HepG2 (cell line): ENCODE measurements around the gene CTXN1. TPM values are rescaled to one million over a fixed set of nuclear protein-coding genes. Genes with fewer than 3 reads are reported as not detected.

Experiments used
- CBX5 ChIP-seq: sonication (generic); formaldehyde crosslinking; IDR thresholded peaks from 2 replicates; pipeline ENCODE4 v1.4.0; 2020; ENCODE audit warnings: missing genetic modification reagents, borderline replicate concordance
- EED ChIP-seq: sonication (generic); formaldehyde crosslinking; IDR thresholded peaks from 2 replicates; pipeline ENCODE4 v1.5.0; 2020; ENCODE audit warnings: mild to moderate bottlenecking, missing genetic modification reagents
- ELF3 ChIP-seq: IDR thresholded peaks from 2 replicates; pipeline ENCODE4 v1.6.1; 2016; ENCODE audit warnings: missing genetic modification reagents, missing compliant biosample characterization
- FOXK1 ChIP-seq: sonication (generic); formaldehyde crosslinking; IDR thresholded peaks from 2 replicates; pipeline ENCODE4 v1.4.0; 2020; ENCODE audit warnings: low read depth, missing genetic modification reagents, borderline replicate concordance
- HHEX ChIP-seq: IDR thresholded peaks from 2 replicates; pipeline ENCODE4 v1.6.1; 2016; ENCODE audit warnings: control low read depth
- NR2F2 ChIP-seq: IDR thresholded peaks from 2 replicates; pipeline ENCODE4 v1.6.1; 2012; ENCODE audit warnings: low read depth, inconsistent platforms, borderline replicate concordance
- SP140L ChIP-seq: sonication (generic); formaldehyde crosslinking; IDR thresholded peaks from 2 replicates; pipeline ENCODE4 v1.4.0; 2020; ENCODE audit warnings: missing genetic modification reagents, borderline replicate concordance
- THAP8 ChIP-seq: sonication (generic); formaldehyde crosslinking; IDR thresholded peaks from 2 replicates; pipeline ENCODE4 v1.5.1; 2020; ENCODE audit warnings: missing genetic modification reagents, mild to moderate bottlenecking, borderline replicate concordance
- THAP9 ChIP-seq: sonication (generic); formaldehyde crosslinking; IDR thresholded peaks from 2 replicates; pipeline ENCODE4; 2020; ENCODE audit warnings: missing genetic modification reagents, mild to moderate bottlenecking, borderline replicate concordance
- WIZ ChIP-seq: sonication (generic); formaldehyde crosslinking; IDR thresholded peaks from 2 replicates; pipeline ENCODE4 v1.5.1; 2020; ENCODE audit warnings: mild to moderate bottlenecking, missing genetic modification reagents
- ZBED4 ChIP-seq: sonication (generic); formaldehyde crosslinking; IDR thresholded peaks from 2 replicates; pipeline ENCODE4 v1.4.0; 2020; ENCODE audit warnings: missing genetic modification reagents, borderline replicate concordance
- ZHX1 ChIP-seq: sonication (generic); formaldehyde crosslinking; IDR thresholded peaks from 2 replicates; pipeline ENCODE4 v1.8.1; 2022; ENCODE audit warnings: low read depth, mild to moderate bottlenecking, missing genetic modification reagents
- ZNF136 ChIP-seq: sonication (generic); formaldehyde crosslinking; IDR thresholded peaks from 2 replicates; pipeline ENCODE4 v1.8.1; 2022; ENCODE audit warnings: low read depth, mild to moderate bottlenecking, moderate library complexity, missing genetic modification reagents
- ZNF253 ChIP-seq: sonication (generic); formaldehyde crosslinking; IDR thresholded peaks from 2 replicates; pipeline ENCODE4 v1.8.0; 2022; ENCODE audit warnings: mild to moderate bottlenecking, missing genetic modification reagents, borderline replicate concordance
- ZNF552 ChIP-seq: sonication (generic); formaldehyde crosslinking; IDR thresholded peaks from 2 replicates; pipeline ENCODE4 v1.9.0; 2022; ENCODE audit warnings: missing genetic modification reagents, mild to moderate bottlenecking, borderline replicate concordance
- ZSCAN5A ChIP-seq: sonication (generic); formaldehyde crosslinking; IDR thresholded peaks from 2 replicates; pipeline ENCODE4 v1.8.0; 2022; ENCODE audit warnings: mild to moderate bottlenecking, missing genetic modification reagents, borderline replicate concordance
- polyA plus RNA-seq, 8 experiments: library from polyadenylated mRNA; depleted of rRNA in 3 of 8; stranded (reverse) in 7 of 8; unstranded in 1 of 8; fragments of >200 nt; fragmentation: Illumina TruSeq in 4 of 8; extraction: Trizol in 4 of 8; gene quantifications; 2 replicates each; pipeline versions ENCODE4 v1.2.1 to v1.2.3, GENCODE V29; 2011 to 2016; ENCODE audit warnings: low read depth in 4 of 8, missing spikeins in 1 of 8, mixed read lengths in 1 of 8; ENCODE audit not compliant: insufficient read depth in 1 of 8
- total RNA-seq, 5 experiments: library from RNA; depleted of rRNA; stranded (reverse); fragments of >200 nt; fragmentation: Illumina TruSeq; extraction: Trizol; gene quantifications; 2 replicates each; pipeline ENCODE4 v1.2.3, GENCODE V29; 2016; ENCODE audit warnings: low read depth in 1 of 5

Gene CTXN1
- total and polyA plus RNA-seq, 2 of the 13 experiments (the other 11 are each of a cell fraction or from before 2014, with no cell fraction given) = 0.11 TPM; not detected in 1

- TF ChIP-seq THAP9 (CRISPR knock-in tag) (no peak), THAP8 (CRISPR knock-in tag) (no peak), EED (CRISPR knock-in tag) (no peak; the same call in 1 of the 2 replicates), CBX5 (no peak), WIZ (no peak), ZBED4 (0 out of 2 replicates have a peak, but pooled peaks have one; percentile 33), ZNF552 (CRISPR knock-in tag) (peak; percentile 75; the same call in 1 of the 2 replicates), SP140L (CRISPR knock-in tag) (no peak), ZSCAN5A (CRISPR knock-in tag) (no peak), HHEX (CRISPR knock-in tag) (no peak), ELF3 (CRISPR knock-in tag) (0 out of 2 replicates have a peak, but pooled peaks have one; percentile 40), ZNF253 (CRISPR knock-in tag) (no peak), NR2F2 (no peak), FOXK1 (CRISPR knock-in tag) (peak; percentile 23; the same call in 1 of the 2 replicates), ZHX1 (CRISPR knock-in tag) (no peak; the same call in 1 of the 2 replicates), ZNF136 (CRISPR knock-in tag) (no peak)
These were observed 624 bp downstream of the CTXN1 start (continued) for GRCh38 chr19:7925171-7925851.
